Right forelimb (tissue), 1 donor: Measurements from ENCODE around the gene ABCF2.

Source experiments
- DNase-seq: peaks from one replicate; pipeline ENCODE4 v3.0.0-alpha.2; 2018

The ABCF2 gene

DNA sequence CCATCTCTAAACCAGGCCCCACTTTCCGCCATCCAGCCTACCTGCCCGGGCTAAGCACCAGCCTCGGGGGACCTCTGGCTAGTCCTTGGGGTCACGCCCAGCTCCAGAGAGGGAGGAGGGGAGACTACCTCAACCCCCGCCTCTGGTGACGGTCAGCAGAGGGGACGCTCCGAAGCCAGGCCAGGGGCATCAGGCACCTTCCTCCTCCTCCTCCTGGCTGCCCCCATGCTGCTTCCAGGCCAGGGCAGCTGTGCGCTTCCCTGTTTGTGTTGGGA is 25.5 kb upstream of the ABCF2 start:
- no peak for DNase-seq

DNA sequence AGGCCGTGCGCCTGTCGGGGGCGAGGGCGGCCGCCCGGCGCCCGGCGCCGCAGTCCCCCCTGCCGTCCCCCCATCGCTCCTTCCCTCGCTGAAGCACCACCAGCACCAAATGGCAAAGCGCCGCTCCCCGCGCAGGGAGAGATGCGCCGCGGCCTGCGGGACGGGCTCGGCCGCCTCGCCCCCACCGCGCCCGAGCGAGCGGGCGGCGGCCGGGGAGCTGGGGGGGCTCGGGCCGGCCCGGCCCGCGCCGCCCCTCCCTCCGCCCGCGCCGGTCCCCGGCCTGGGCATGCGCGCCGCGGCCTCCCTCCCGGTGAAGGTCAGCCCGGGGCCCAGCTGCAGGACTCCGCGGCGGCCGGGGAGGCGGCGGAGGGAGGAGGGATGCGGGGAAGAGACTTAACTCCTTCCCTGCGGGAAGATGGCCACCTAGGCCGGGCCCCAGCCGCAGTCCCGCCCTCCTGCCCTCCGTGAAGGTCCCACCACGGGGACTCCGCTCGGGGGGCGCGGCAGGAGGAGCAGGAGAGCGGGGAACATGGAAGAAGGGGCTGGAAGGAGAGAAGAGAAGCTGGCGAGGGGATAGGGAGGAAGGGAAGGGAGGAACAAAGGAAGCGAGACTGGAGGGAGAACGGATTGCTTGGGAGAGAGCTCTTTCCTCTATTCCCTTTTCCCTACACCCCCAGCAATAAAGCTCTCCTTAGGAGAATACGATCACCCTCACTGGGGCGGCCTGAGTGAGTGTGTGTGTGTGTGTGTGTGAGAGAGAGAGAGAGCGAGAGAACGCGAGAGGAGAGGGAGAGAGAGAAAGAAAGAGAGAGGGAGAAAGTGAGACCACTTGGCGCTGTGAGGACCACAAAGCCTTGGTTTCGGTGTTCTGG is 24.9 kb upstream of the ABCF2 start:
- peak; percentile 90 for DNase-seq

GRCh38 chr7:151251328-151251688 is 24.3 kb upstream of the ABCF2 start:
- DNase-seq = no peak

DNA sequence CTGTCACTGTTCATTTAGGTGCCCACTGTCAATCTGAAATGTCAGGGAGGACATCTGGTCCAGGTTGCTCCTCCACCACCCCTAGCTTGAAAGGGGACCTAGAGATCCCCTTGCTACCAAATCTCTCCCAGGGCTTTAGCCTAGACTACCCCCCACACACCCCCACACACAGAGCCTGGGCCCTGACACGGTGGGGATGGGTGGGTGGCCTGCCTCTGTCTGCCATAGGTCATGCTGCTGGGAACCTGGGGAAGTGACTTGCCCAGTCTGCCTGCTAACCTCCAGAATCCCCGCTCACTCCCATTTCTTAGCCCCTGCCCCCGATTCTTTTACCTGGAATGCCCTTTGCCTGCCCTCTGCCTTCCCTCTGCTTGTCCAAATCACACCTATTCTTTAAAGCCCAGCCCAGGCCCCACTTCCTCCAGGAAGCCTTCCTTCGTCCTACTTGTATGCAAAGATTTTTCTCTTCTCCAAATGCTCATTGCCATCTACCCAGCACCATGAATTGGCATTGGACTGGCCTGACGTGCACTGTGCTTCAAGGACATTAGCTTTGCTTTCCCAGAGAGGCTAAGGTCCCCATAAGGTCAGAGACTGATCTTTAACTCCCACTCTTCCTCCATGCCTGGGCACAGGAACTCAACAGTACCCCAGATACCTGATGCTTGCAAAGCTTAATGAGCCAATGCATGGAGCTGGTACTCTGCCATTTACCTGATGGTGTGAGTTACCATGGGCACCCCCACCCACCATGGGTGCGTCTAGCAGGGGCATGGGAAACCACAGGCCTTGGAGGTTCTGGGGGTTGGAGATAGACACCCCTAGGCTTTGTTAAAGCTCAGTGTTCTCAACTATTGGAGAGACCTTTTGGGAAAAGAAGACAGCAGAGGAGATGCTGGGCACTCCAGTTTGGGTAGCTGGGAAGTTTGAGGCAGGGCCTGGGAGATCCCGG is 23.5 kb upstream of the ABCF2 start:
- DNase-seq = no peak

- DNase-seq = peak; percentile 74
Measured at GRCh38 chr7:151249732-151250072, 22.7 kb upstream of the ABCF2 start.

DNA sequence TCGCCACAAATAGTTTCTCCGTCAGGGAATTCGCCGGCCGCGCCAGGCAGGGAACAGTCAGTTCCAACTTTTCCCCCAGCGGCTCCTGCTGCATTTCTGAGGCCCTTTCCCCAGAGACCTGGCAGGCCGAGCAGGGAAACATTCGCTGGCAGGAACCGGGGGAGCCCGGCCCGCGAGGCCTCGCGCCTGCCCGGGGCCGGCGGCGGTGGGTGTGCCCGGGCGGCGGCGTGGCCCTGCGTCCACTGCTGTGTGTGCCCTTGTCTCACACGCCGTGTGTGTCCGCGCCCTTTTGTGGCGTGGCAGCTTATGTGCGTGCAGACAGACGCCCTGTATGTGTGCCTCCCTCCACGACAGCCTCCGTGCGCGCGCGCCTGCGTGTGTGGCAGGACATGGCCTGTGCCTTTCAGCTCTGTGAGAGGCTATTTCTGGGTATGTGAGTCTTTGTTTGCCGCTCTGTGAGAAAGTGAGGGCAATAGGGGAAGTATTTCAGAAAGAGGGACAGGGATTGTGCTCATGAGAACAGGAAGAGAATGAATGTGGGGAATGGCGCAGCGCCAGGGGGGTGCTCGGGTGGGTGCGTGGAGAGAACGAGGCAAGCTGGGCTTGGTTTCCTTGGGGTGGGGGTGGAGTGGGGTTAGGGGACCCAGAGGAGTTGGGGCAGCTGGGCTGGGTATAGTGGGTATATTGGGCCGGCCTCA is 22.2 kb upstream of the ABCF2 start:
- DNase-seq = peak; percentile 83

DNA sequence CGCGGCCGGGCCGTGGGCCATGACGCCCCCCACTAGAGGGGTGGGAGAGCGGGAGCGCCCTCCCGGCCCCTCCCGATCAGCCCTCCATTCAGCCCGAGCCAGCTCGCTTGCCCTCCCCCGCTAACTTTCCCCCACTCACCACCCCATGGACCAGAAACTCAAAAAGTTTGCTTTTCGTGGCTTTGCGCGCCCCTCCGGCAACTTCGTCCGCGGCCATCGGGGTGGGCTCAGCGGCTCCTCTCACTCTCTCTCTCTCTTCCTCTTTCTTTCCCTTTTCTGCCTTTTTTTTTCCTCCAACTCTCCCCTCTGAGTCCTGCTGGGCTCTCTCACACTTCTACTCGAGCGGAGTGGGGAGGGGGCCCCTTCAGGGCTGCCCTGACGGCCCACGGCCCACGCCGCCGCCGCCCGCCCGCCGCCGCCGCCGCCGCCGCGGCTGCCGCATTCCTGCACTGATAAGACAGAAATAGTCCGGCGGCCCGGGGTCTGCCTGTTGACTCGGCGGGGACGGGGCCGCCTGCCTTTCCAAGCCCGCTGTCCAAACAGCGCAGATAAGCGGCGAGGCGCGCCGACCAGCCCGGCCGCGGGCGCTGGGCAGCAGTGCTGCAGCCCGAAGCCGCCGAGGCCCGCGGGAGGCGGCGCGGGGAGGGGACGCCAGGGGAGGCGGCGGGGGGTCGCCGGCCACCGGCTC is 21.5 kb upstream of the ABCF2 start, which contains the start of gene SMARCD3:
Gene SMARCD3, minus strand, starts transcription at position 349 of the 688 bp plus-strand sequence. Its CDS starts 132 bp downstream, at position 217.
- DNase-seq = peak; percentile 85

GRCh38 chr7:151247611-151248345 is 20.8 kb upstream of the ABCF2 start:
- DNase-seq = peak; percentile 57

DNA sequence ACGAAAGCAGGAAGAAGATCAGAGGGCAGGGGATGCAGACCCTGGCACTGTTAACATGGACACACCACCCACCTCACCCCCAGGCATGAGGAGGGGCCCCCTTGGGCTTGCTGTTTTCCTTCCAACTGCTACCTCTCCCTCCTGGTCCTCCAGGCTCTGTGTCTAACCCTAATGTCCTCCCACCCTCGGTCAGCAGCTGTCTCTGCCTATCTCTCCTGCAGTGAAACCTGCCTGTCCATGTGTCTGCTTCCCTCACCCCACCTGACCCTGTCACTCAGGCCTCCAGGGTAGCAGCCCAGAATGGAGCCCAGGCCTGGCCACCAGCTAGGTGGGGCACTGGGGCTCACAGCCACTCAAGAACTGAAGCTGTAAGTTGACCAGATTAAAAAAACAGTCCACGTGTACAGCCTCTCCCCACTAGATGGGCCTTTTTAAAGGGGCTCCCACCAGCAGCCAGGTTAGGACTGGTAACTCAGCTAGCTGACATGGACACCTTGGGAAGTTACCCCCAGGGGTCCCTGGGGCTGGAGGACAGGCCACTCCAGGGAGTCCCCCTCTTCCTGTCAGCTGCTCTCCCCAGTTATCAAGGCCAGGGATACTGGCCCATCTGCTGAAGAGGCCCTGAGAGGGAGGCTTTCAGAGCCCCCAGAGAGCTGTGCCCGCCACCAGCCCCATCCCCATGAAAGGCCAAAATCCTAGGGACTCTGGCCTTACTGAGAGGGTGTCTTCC is 20.0 kb upstream of the ABCF2 start:
- DNase-seq = peak; percentile 77

- peak; percentile 47 for DNase-seq
Measured at GRCh38 chr7:151246102-151246850, 19.3 kb upstream of the ABCF2 start.

GRCh38 chr7:151245360-151246101 is 18.5 kb upstream of the ABCF2 start:
- DNase-seq = peak; percentile 64

- peak; percentile 27 for DNase-seq
Measured at GRCh38 chr7:151244841-151245346, 17.9 kb upstream of the ABCF2 start.

- peak; percentile 76 for DNase-seq
Measured at GRCh38 chr7:151244196-151244840, 17.3 kb upstream of the ABCF2 start.

GRCh38 chr7:151243408-151244195 is 16.6 kb upstream of the ABCF2 start:
- peak; percentile 52 for DNase-seq

DNA sequence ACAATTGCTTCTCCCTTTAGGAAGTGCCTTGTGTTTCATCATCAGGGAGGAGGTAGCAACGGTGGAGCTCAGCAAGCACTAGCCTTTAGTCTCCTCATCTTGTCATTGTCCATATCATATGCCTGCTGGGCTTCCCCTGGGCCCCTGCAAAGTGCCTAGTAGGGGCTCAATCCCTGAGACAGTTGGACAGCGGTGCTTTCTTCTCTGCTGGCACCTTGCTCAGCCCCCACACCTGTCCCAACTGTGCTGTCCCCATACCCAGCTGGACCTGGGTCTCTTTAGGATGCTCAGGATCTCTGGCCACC is 16.0 kb upstream of the ABCF2 start:
- DNase-seq = peak; percentile 38

GRCh38 chr7:151242159-151243044 is 15.4 kb upstream of the ABCF2 start:
- DNase-seq = peak; percentile 32

- no peak for DNase-seq
Measured at GRCh38 chr7:151241755-151242096, 14.7 kb upstream of the ABCF2 start.
